Endodermal cell (in vitro differentiated cells): Measurements from ENCODE around the gene TIGD6. TPM values are rescaled to one million over a fixed set of nuclear protein-coding genes. Genes with fewer than 3 reads are reported as not detected.
A peak's percentile ranks its signal among the peaks of the same experiment; 100 is the strongest.

ENCODE experiments used
- DNase-seq: peaks from one replicate; pipeline ENCODE4 v3.0.0-alpha.2; 2017
- H3K27ac ChIP-seq: 2 replicates; pipeline ENCODE4 v1.5.1; 2013; ENCODE audit warnings: mild to moderate bottlenecking, low read depth, low read length, moderate library complexity
- H3K27me3 ChIP-seq: 2 replicates; pipeline ENCODE4 v1.6.1; 2013; ENCODE audit warnings: mild to moderate bottlenecking, low read length, moderate library complexity; ENCODE audit not compliant: insufficient read depth, control insufficient read depth, poor library complexity, severe bottlenecking
- H3K36me3 ChIP-seq: 2 replicates; pipeline ENCODE4 v1.7.0; 2013; ENCODE audit warnings: mild to moderate bottlenecking, low read length, moderate library complexity; ENCODE audit not compliant: control insufficient read depth, insufficient read depth
- H3K4me1 ChIP-seq: one replicate; pipeline ENCODE4 v1.7.0; 2013; ENCODE audit warnings: low read length; ENCODE audit not compliant: control insufficient read depth, insufficient read depth
- H3K4me3 ChIP-seq: 2 replicates; pipeline ENCODE4 v1.5.1; 2013; ENCODE audit warnings: mild to moderate bottlenecking, low read length, moderate library complexity
- H3K9ac ChIP-seq: 2 replicates; pipeline ENCODE4 v1.6.1; 2013; ENCODE audit warnings: mild to moderate bottlenecking, low read length, moderate library complexity; ENCODE audit not compliant: poor library complexity, severe bottlenecking; ENCODE audit errors: extremely low read depth
- H3K9me3 ChIP-seq: 2 replicates; pipeline ENCODE4 v1.6.1; 2013; ENCODE audit warnings: mild to moderate bottlenecking, low read length, moderate library complexity; ENCODE audit not compliant: control insufficient read depth
- H3K27ac Mint-ChIP-seq: 2 replicates; pipeline ENCODE4 v1.8.0; 2020; ENCODE audit warnings: mixed read lengths
- H3K27me3 Mint-ChIP-seq: 2 replicates; pipeline ENCODE4 v1.8.0; 2021; ENCODE audit warnings: mild to moderate bottlenecking, mixed read lengths; ENCODE audit not compliant: insufficient read depth
- H3K36me3 Mint-ChIP-seq: 2 replicates; pipeline ENCODE4 v1.8.0; 2020; ENCODE audit warnings: low read depth, mixed read lengths
- H3K4me1 Mint-ChIP-seq: 2 replicates; pipeline ENCODE4 v1.8.0; 2020; ENCODE audit warnings: mixed read lengths
- H3K4me3 Mint-ChIP-seq: 2 replicates; pipeline ENCODE4 v1.8.0; 2020; ENCODE audit warnings: mild to moderate bottlenecking, moderate library complexity, mixed read lengths
- H3K9me3 Mint-ChIP-seq: 2 replicates; pipeline ENCODE4 v1.8.0; 2020; ENCODE audit warnings: mild to moderate bottlenecking, mixed read lengths
- CTCF ChIP-seq: fragments of 200-600 bp; sonication (generic); conservative IDR thresholded peaks from 2 replicates; pipeline ENCODE4 v1.5.0; 2021; ENCODE audit warnings: antibody characterized with exemption, mild to moderate bottlenecking
- WGBS, 2 experiments: methylation state at CpG; one replicate each; pipeline versions ENCODE4 v1.1.5 to v1.1.7; 2013; ENCODE audit warnings: missing lambda C conversion rate in 2 of 2, mixed read lengths in 1 of 2; ENCODE audit not compliant: insufficient coverage in 1 of 2, insufficient read length in 1 of 2; 5-methylcytosine and 5-hydroxymethylcytosine counted together
- total RNA-seq, 2 donors: library from RNA; stranded (reverse); fragmentation: NEBNext Ultra II Directional in 1 of 2; extraction: Animal tissue kit (Norgen Biotek cat#: 25700) in 1 of 2; gene quantifications; 2 replicates in 1 of 2; 3 replicates in 1 of 2; pipeline ENCODE4 v1.2.1, GENCODE V29; 2021

Gene TIGD6
- total RNA-seq, 2 donors from 2014 or later, result 3.4 to 3.8 TPM

DNA sequence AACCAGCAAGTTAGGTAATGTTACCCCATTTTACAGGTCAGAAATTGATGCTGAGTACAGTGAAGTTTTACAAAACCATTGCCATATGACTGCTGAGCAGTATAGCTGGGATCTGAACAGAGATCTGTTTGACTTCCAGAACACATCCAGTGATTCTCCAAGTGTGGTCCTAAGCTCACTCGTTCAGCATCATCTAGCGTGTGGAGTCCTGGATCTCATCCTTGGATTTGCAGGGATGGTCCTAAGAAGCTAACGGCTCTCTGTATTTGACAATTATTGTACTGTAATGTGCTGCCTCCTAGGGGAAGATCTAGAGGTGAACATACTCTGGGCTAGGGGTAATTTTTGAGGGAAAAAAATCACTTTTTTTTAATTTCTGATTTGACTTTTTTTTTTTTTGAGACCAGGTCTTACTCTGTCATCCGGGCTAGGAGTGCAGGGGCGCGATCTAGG is 38.5 kb downstream of the TIGD6 start:
- Histone ChIP-seq H3K36me3 (no peaks in the 10 kb centered on the region), H3K4me1 (peaks cover 9% of the 10 kb centered on the region), H3K9ac (no peak overlapping the region), H3K27me3 (no peaks in the 10 kb centered on the region), H3K4me3 (peak overlapping the region; percentile 88), H3K27ac (no peak overlapping the region), H3K9me3 (no peaks in the 10 kb centered on the region)
- 77 to 81% methylated on average over 5 to 6 of the region's 6 CpGs for WGBS, 2 experiments
- peak; percentile 57 for DNase-seq
- H3K36me3 Mint-ChIP-seq, result peaks cover 6% of the 10 kb centered on the region
- H3K4me1 Mint-ChIP-seq, result peaks cover 17% of the 10 kb centered on the region
- peak overlapping the region; percentile 81 for H3K4me3 Mint-ChIP-seq
- peak; percentile 74 for TF ChIP-seq CTCF
- no peaks in the 10 kb centered on the region for H3K27me3 Mint-ChIP-seq
- H3K27ac Mint-ChIP-seq, result no peak overlapping the region
- H3K9me3 Mint-ChIP-seq, result no peaks in the 10 kb centered on the region

DNA sequence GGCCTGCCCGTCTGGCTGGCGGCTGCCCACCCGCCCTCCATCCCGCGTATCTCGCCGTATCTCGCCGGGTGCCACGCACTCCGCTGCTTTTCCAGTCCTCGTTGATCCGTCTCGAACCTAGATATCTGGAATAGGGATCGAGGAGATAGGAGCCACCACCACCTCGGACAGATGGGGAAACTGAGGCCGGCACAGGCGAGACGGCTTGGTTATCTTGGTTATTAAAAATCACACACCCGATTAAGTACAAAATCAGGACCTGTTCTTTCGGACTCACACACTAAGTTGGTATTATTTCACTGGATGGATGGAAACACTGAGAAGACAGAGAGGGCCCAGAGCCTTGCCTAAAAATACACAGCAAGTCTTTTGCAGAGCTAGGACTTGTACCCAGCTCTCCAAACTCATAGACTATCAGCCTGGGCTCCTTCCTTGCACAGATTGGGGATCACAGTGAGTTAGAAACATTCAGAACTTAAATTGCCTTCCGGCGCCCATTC is 39.2 kb downstream of the TIGD6 start:
- peak overlapping the region; percentile 13 for H3K9ac ChIP-seq
- no peak for DNase-seq
- H3K4me3 ChIP-seq, result peak overlapping the region; percentile 88
- H3K27ac Mint-ChIP-seq, result peak overlapping the region; percentile 33
- H3K27me3 ChIP-seq, result no peaks in the 10 kb centered on the region
- no peaks in the 10 kb centered on the region for H3K9me3 Mint-ChIP-seq
- H3K4me1 ChIP-seq, result peaks cover 9% of the 10 kb centered on the region
- peaks cover 17% of the 10 kb centered on the region for H3K4me1 Mint-ChIP-seq
- H3K36me3 ChIP-seq, result no peaks in the 10 kb centered on the region
- H3K9me3 ChIP-seq, result no peaks in the 10 kb centered on the region
- no peaks in the 10 kb centered on the region for H3K27me3 Mint-ChIP-seq
- peaks cover 6% of the 10 kb centered on the region for H3K36me3 Mint-ChIP-seq
- peak overlapping the region; percentile 81 for H3K4me3 Mint-ChIP-seq
- no peak for TF ChIP-seq CTCF
- 6 to 12% methylated on average over 14 to 23 of the region's 23 CpGs for WGBS, 2 experiments
- no peak overlapping the region for H3K27ac ChIP-seq

GRCh38 chr5:149960272-149961185 is 39.9 kb downstream of the TIGD6 start, which contains the start of gene SLC26A2:
SLC26A2 (plus strand) TSS chr5:149960758; CDS start chr5:149977653, 16,895 bp downstream.
- Mint-ChIP-seq H3K27me3 (no peaks in the 10 kb centered on the region), H3K4me3 (peak within 1 kb of the TSS; percentile 81), H3K27ac (peak within 1 kb of the TSS; percentile 98), H3K36me3 (peaks cover 6% of the 10 kb centered on the region), H3K9me3 (no peaks in the 10 kb centered on the region), H3K4me1 (peaks cover 17% of the 10 kb centered on the region)
- Histone ChIP-seq H3K4me1 (peaks cover 9% of the 10 kb centered on the region), H3K36me3 (no peaks in the 10 kb centered on the region), H3K9me3 (no peaks in the 10 kb centered on the region), H3K4me3 (peak within 1 kb of the TSS; percentile 88), H3K27me3 (no peaks in the 10 kb centered on the region), H3K9ac (peak within 1 kb of the TSS; percentile 61), H3K27ac (peak within 1 kb of the TSS; percentile 61)
- peak; percentile 33 for TF ChIP-seq CTCF
- WGBS, 2 experiments, result 0 to 2% methylated on average over 21 to 84 of the region's 84 CpGs
- DNase-seq, result peak; percentile 99
